A673 (cell line): Measurements from ENCODE around the gene HEMK1. TPM values are rescaled to one million over a fixed set of nuclear protein-coding genes. Genes with fewer than 3 reads are reported as not detected.

ENCODE experiments used
- BruUV-seq: library from RNA; stranded (reverse); fragments of 400-500 nt; replicated peaks from 2 replicates; lab custom pipeline; 2021; lab: Mats Ljungman, UMichigan
- CTCF ChIA-PET: fragments of 300-600 bp; sonication (Branson Sonifier 250); formaldehyde crosslinking; loops from one replicate; lab custom pipeline; 2022; ENCODE audit warnings: antibody characterized with exemption; lab: Charles Lee
- POLR2A ChIA-PET: fragments of 300-600 bp; sonication (Branson Sonifier 250); formaldehyde crosslinking; loops from one replicate; lab custom pipeline; 2022; ENCODE audit warnings: antibody characterized with exemption; ENCODE audit not compliant: low non-redundant PET; lab: Charles Lee
- DNase-seq: peaks from one replicate; pipeline ENCODE4 v3.0.0-alpha.2; 2015; ENCODE audit warnings: low spot score
- H3K27ac ChIP-seq: fragments of 200-600 bp; sonication (generic); 2 replicates; pipeline ENCODE4 v1.5.1; 2016; ENCODE audit warnings: mixed run types, low read depth, mild to moderate bottlenecking, mixed read lengths, antibody characterized with exemption, low read length; ENCODE audit not compliant: poor library complexity, severe bottlenecking
- H3K27me3 ChIP-seq: fragments of 200-600 bp; sonication (generic); replicated peaks from 2 replicates; pipeline ENCODE4 v1.6.1; 2017; ENCODE audit warnings: mixed run types, low read depth, mild to moderate bottlenecking, mixed read lengths, antibody characterized with exemption, low read length; ENCODE audit not compliant: insufficient read depth, poor library complexity
- H3K36me3 ChIP-seq: fragments of 200-600 bp; sonication (generic); 2 replicates; pipeline ENCODE4 v1.6.1; 2016; ENCODE audit warnings: mixed run types, mild to moderate bottlenecking, mixed read lengths, antibody characterized with exemption, low read length; ENCODE audit not compliant: insufficient read depth, poor library complexity, severe bottlenecking
- H3K4me1 ChIP-seq: fragments of 200-600 bp; sonication (generic); 2 replicates; pipeline ENCODE4 v1.6.1; 2017; ENCODE audit warnings: mixed run types, mild to moderate bottlenecking, mixed read lengths, antibody characterized with exemption, low read length; ENCODE audit not compliant: insufficient read depth, poor library complexity, severe bottlenecking
- H3K4me3 ChIP-seq: fragments of 200-600 bp; sonication (generic); 2 replicates; pipeline ENCODE4 v1.5.1; 2016; ENCODE audit warnings: low read depth, mixed run types, mild to moderate bottlenecking, mixed read lengths, low read length; ENCODE audit not compliant: poor library complexity, severe bottlenecking
- H3K9me3 ChIP-seq: fragments of 200-600 bp; sonication (generic); 2 replicates; pipeline ENCODE4 v1.6.1; 2016; ENCODE audit warnings: mixed run types, low read depth, mild to moderate bottlenecking, mixed read lengths, antibody characterized with exemption, low read length; ENCODE audit not compliant: poor library complexity, severe bottlenecking
- CTCF ChIP-seq: fragments of 300-800, 200-600 bp; sonication (generic); conservative IDR thresholded peaks from 2 replicates; pipeline ENCODE4 v1.5.1; 2017; ENCODE audit warnings: low read depth, mild to moderate bottlenecking, antibody characterized with exemption, low read length, moderate library complexity, mixed read lengths
- EZH2 ChIP-seq: fragments of 200-600 bp; sonication (generic); IDR thresholded peaks from 2 replicates; pipeline ENCODE4 v1.6.1; 2017; ENCODE audit warnings: borderline replicate concordance, low read depth, mild to moderate bottlenecking, mixed read lengths, antibody characterized with exemption, low read length; ENCODE audit not compliant: poor library complexity, severe bottlenecking
- intact Hi-C: fragments of 100-400 bp; cut with micrococcal nuclease; formaldehyde crosslinking; loops from one replicate; pipeline ENCODE4 v1.10.0; 2022; ENCODE audit not compliant: unreplicated experiment
- total RNA-seq: library from RNA; stranded (reverse); gene quantifications from 2 replicates; pipeline ENCODE4 v1.2.3, GENCODE V29; 2021

The HEMK1 gene
- total RNA-seq, 1 experiment from 2014 or later: 5.7 TPM

- no TSS peak for BruUV-seq
- TF ChIP-seq CTCF (no peak), EZH2 (no peak)
- H3K27ac ChIP-seq: no peak overlapping the region
- no peaks in the 10 kb centered on the region for H3K9me3 ChIP-seq
- H3K27me3 ChIP-seq: no peaks in the 10 kb centered on the region
- DNase-seq: no peak
- H3K36me3 ChIP-seq: no peaks in the 10 kb centered on the region
- no peak overlapping the region for H3K4me3 ChIP-seq
- no peaks in the 10 kb centered on the region for H3K4me1 ChIP-seq
- ChIA-PET POLR2A (no interaction called here), CTCF (no interaction called here)
- intact Hi-C loops: no loop called here
These were observed 69.8 kb downstream of the HEMK1 start for GRCh38 chr3:50639055-50639494.

DNA sequence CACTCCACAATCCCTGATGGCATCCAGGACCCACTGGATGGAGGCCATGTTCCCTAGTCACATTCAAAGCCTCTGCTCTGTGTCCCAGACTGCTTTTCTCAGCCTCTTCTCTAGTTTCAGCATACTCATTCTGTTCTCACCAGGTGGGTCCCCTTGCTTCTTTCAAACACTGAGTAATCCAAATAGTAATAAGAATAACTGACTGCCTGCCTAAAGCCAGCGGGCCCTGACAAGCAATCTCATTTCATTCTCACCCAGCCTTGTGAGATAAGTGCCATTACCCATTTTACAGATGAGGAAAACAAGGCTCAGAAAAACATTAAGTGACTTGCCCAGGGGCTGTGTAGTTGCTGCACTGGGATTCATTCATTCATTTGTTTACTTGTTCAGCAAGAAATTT, 73.1 kb downstream of the HEMK1 start:
- Histone ChIP-seq H3K27me3 (no peaks in the 10 kb centered on the region), H3K9me3 (no peaks in the 10 kb centered on the region), H3K4me1 (no peaks in the 10 kb centered on the region), H3K4me3 (no peak overlapping the region), H3K36me3 (no peaks in the 10 kb centered on the region), H3K27ac (no peak overlapping the region)
- ChIA-PET POLR2A (no interaction called here), CTCF (no interaction called here)
- no TSS peak for BruUV-seq
- no peak for TF ChIP-seq EZH2
- TF ChIP-seq CTCF: no peak
- intact Hi-C loops: no loop called here
- no peak for DNase-seq

DNA sequence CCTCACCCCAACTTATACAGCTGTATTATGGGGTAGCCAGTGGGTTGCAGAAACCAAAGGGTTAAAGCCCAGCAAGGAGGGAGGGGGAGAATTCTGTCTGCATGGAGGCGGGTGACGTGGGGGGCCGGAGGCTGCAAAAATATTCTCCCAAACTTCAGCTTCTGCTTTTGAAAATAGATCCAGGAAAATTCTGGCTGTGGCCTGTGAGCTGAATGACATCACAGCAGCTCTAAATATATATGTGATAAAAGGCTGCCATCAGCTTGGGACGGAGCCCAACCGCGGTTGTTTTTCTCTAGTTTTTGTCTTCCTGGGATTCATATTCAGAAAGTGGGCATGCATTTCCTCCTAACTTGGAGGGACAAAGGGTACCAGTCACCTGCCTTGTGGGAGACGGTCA, 75.2 kb downstream of the HEMK1 start:
- H3K27ac ChIP-seq: no peak overlapping the region
- ChIA-PET POLR2A (no interaction called here), CTCF (no interaction called here)
- intact Hi-C loops: no loop called here
- H3K9me3 ChIP-seq: no peaks in the 10 kb centered on the region
- no TSS peak for BruUV-seq
- no peaks in the 10 kb centered on the region for H3K4me1 ChIP-seq
- TF ChIP-seq CTCF: no peak
- TF ChIP-seq EZH2: no peak
- no peak overlapping the region for H3K4me3 ChIP-seq
- no peaks in the 10 kb centered on the region for H3K27me3 ChIP-seq
- DNase-seq: no peak
- no peaks in the 10 kb centered on the region for H3K36me3 ChIP-seq
